GM18951 (cell line): ENCODE results near the gene CCN5.
"Not testable (repeated sequence)": the region's sequence is repeated elsewhere in the genome, so short reads cannot be mapped to it uniquely, and the experiment has no call there.

Source experiments
- POLR2A ChIP-seq: IDR thresholded peaks from 4 replicates; pipeline ENCODE4 v1.6.1; 2011; ENCODE audit warnings: mild to moderate bottlenecking; ENCODE audit not compliant: insufficient read length, insufficient read depth; ENCODE audit errors: extremely low read depth
- in situ Hi-C: fragments of 300-500 bp; cut with MboI; formaldehyde crosslinking; loops from one replicate; pipeline ENCODE4 v1.12.0; 2022; ENCODE audit warnings: low sequenced_read_pairs, mixed read lengths, inconsistent platforms; ENCODE audit not compliant: unreplicated experiment

Gene CCN5, protein sequence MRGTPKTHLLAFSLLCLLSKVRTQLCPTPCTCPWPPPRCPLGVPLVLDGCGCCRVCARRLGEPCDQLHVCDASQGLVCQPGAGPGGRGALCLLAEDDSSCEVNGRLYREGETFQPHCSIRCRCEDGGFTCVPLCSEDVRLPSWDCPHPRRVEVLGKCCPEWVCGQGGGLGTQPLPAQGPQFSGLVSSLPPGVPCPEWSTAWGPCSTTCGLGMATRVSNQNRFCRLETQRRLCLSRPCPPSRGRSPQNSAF

GRCh38 chr20:44714701-44715498 lies at the start of gene CCN5:
TSS of gene CCN5 (plus strand) at chr20:44715369. CDS start at chr20:44715391, 22 bp downstream.
- TF ChIP-seq POLR2A = no peak
- in situ Hi-C loops = no loop called here

- in situ Hi-C loops = no loop called here
Measured at GRCh38 chr20:44666066-44666465, 49.1 kb upstream of the CCN5 start.

DNA sequence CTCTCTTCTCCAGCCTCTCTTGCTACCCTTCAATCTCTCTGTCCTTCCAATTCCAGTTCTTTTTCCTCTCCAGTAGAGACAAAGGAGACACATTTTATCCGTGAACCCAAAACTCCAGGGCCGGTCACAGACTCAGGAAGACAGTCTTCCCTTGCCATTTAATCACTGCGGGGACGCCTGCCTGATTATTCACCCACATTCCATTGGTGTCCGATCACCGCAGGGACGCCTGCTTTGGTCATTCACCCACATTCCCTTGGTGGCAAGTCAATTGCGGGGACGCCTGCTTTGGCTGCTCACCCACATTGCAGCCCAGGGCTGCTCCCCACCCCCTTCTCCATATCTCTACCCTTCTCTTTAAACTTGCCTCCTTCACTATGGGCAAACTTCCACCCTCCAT lies 44.3 kb upstream of the CCN5 start:
- in situ Hi-C loops = not testable (repeated sequence)

More at GRCh38 chr20:44666066-44666465, 49.1 kb upstream of the CCN5 start:
- no peak for TF ChIP-seq POLR2A

DNA sequence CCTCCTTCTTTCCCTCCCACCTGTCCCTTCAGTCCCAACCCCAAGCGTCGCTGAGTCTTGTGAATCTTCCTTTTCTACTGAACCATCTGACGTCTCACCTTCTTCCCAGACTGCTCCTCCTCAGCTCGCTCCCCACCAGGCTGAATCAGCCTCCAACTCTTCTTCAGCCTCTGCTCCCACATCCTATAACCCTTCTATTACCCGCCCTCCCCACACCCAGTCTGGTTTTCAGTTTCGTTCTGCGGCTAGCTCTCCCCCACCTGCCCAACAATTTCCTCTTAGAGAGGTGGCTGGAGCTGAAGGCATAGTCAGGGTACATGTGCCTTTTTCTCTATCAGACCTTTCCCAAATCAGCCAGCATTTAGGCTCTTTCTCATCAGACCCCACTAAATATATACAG lies 43.6 kb upstream of the CCN5 start:
- in situ Hi-C loops = not testable (repeated sequence)

DNA sequence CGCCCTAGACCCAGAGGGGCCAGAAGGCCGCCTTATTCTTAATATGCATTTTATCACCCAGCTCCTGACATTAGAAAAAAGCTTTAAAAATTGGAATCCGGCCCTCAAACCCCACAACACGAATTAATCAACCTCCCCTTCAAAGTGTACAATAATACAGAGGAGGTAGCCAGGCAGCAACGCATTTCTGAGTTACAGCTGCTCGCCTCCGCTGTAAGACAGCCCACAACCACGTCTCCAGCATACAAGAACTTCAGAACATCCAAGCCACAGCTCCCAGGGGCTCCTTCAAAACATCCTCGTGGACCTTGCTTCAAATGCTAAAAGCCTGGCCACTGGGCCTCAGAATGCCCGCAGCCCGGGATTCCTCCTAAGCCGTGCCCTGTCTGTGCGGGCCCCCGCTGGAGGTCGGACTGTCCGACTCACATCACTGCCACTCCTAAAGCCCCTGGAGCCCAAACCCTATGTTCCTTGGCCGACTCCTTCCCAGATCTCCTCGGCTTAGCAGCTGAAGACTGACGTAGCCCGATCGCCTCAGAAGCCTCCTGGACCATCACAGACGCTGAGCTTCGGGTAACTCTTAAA lies 42.8 kb upstream of the CCN5 start:
- in situ Hi-C loops = not testable (repeated sequence)

GRCh38 chr20:44678242-44678641 lies 36.9 kb upstream of the CCN5 start:
- in situ Hi-C loops = no loop called here
- no peak for TF ChIP-seq POLR2A

- in situ Hi-C loops = no loop called here
- TF ChIP-seq POLR2A = no peak
Measured at GRCh38 chr20:44678990-44679611, 36.1 kb upstream of the CCN5 start.

GRCh38 chr20:44681796-44682566 lies 33.2 kb upstream of the CCN5 start:
- TF ChIP-seq POLR2A = no peak
- in situ Hi-C loops = no loop called here

DNA sequence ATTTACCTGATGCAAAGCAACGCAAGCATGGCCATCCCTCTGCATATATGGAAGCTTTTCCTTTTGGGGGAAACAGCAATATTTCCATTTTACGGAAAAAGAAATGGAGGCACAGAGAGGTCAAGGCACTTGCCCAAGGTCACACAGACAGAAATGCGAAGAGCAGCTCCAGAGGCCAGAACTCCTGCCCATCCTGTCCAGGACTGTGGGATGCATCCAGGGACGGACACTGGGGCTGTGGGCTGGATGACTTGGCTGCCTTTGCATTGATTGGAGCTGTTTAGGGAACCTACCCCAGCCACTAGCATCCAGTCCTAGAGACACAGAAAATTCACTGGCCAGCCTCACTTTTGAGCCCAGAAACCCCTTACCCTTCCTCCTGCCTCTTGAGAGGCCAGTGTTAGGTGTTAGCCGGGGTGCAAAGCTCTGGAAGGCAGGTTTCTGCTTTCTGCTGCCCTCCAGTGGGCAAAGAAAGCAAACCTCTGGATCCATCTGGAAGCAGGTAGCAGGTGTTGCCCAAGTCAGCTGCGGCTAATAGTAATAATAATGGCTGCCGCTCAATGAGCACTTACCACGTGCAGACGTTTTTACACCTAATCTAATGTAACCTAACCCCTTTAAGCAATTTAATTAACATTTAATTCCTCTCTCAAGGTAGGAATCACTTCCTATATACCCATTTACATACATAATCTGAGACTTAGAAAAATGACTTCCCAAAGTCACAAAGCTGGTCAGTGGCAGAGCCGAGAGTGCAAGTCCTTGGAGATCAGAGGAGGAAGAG lies 31.7 kb upstream of the CCN5 start:
- TF ChIP-seq POLR2A = no peak
- in situ Hi-C loops = no loop called here

DNA sequence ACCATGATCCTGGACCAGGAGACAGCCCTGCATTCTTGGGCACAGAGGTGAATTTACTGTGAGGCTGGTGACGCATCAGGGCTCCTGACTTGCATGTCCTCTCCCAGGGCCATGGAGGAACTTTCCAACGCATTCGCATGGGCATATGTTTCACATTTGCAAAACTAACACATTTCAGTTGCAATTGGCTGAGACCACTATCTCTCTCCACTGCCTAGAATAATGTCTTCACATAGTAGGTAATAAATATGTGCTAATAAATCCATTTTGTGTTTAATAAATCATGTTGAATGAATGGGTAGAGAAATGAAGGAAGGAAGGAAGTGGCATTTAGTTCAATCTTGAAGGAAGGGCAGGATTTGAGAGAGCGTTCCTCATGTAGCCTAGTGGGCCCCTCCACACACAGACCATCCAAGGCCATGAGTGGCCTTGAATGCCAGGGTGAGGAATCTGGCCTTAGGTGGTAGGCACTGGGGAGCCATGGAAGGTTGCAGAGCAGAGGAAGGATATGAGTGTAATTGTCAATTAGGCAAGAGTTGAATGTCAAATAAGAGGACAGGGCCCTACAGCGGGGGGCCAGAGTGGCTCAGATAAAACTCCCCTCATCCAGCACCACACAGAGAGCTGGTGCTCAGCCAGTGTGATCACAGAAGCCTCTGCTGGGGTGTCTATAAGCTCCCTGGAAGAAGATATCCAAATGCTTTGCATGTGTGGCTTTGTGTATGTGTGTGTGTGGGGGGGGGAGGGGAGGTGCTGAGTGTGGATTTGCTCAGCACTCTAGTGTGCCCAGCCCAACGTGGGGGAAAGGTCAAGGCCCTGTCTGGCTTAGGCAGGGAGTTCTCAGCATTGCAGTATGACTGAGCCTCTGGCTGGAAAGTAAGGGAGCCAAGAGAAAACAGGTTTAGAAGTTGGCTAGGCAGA lies 30.9 kb upstream of the CCN5 start:
- TF ChIP-seq POLR2A = no peak
- in situ Hi-C loops = no loop called here

DNA sequence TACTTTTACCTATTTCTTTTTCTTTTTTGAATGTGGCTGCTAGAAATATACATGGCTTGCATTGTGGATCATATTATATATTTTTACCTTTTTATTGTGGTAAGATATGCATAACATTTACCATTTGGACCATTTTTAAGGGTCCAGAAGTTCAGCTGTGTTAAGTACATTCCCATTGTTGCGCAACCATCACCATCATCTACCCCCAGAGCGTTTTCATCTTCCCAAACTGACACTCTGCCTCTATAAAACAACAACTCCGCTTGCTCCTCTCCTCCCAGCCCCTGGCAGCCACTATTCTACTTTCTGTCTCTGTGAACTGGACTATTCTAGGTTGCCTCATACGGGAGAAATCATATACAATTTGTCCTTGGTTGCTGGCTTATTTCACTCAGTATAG lies 28.2 kb upstream of the CCN5 start:
- in situ Hi-C loops = loop anchor here (5.0 kb wide), 1 partner anchor 185 kb away; no protein-coding TSS in a partner anchor
- TF ChIP-seq POLR2A = no peak
